IMR-90 (cell line): Measurements from ENCODE around the gene SPTBN5.

Experiments
- CTCF ChIP-seq: conservative IDR thresholded peaks from 2 replicates; pipeline ENCODE4 v1.5.1; 2012; ENCODE audit warnings: mild to moderate bottlenecking, low read depth, low read length, improper control_type of control experiment
- ELK1 ChIP-seq: fragments of 150-350 bp; IDR thresholded peaks from 2 replicates; pipeline ENCODE4 v1.6.1; 2016; ENCODE audit warnings: low read depth, mild to moderate bottlenecking, low read length, moderate library complexity, borderline replicate concordance
- FOS ChIP-seq: fragments of 150-350 bp; IDR thresholded peaks from 2 replicates; pipeline ENCODE4 v1.6.1; 2016; ENCODE audit warnings: low read depth, low read length
- POLR2A ChIP-seq: IDR thresholded peaks from 2 replicates; pipeline ENCODE4 v1.6.1; 2012; ENCODE audit warnings: mild to moderate bottlenecking, low read depth, low read length
- RAD21 ChIP-seq: IDR thresholded peaks from 2 replicates; pipeline ENCODE4 v1.6.1; 2012; ENCODE audit warnings: low read length, improper control_type of control experiment
- TF ChIP-seq, protein P1 (sequence below): fragments of 150-350 bp; IDR thresholded peaks from 2 replicates; pipeline ENCODE4 v1.6.1; 2017; ENCODE audit warnings: mild to moderate bottlenecking, antibody characterized with exemption, low read length, low read depth

- no peak for TF ChIP-seq CTCF
- no peak for TF ChIP-seq RAD21
- TF ChIP-seq, protein P1, sequence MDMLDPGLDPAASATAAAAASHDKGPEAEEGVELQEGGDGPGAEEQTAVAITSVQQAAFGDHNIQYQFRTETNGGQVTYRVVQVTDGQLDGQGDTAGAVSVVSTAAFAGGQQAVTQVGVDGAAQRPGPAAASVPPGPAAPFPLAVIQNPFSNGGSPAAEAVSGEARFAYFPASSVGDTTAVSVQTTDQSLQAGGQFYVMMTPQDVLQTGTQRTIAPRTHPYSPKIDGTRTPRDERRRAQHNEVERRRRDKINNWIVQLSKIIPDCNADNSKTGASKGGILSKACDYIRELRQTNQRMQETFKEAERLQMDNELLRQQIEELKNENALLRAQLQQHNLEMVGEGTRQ: no peak
- no peak for TF ChIP-seq POLR2A
- no peak for TF ChIP-seq FOS
- TF ChIP-seq ELK1: no peak
These were observed 59.8 kb downstream of the SPTBN5 start for GRCh38 chr15:41834096-41834495.
